Measurements from ENCODE around the gene MAFF.

The MAFF gene

DNA sequence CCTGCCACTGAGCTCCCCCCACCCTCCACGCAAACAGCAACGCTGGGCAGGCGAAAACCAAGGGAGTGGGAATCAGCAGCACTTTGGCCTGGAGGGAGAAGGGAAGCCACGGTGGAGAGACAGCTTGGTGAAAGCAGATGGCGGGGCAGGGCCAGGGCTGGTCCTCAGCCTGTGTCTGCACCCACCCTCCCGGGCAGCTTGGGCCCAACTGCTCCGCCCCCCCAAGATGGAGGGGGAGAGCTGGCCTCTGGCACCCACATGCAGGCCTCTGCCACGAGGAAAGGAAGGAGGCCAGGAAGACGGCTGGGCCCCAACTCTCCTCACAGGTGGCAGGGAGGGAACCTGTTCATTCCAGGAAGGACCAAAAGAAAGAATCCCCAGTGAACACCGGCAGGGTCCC lies 17.8 kb downstream of the MAFF start:
- no peak overlapping the region for H3K4me3 ChIP-seq (ENCODE audit: low read length)
- TF ChIP-seq ZNF274 (IDR thresholded peaks at IDR 0.05; ENCODE audit: low read depth, low read length): no peak

DNA sequence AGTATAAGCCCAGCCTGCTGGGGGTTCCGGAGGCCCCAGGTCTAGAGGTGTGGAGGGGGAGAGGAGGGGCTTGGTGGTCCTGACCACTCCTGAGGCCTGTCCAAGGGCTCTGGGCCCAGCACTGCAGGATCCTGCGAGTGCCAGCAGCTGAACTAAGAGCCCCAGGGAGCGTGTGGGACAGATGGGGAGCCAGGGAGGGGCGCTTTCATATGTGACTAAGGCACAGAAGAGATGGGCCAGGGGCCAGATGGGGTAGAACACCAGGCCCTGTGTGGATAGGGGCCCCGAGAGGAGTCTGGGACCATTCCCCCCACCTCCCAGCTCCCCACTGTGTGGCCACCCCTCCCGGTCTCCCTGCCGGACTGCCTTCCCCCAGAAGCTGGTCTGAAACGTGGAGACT lies 18.4 kb downstream of the MAFF start:
- no peak for TF ChIP-seq ZNF274 (IDR thresholded peaks at IDR 0.05; ENCODE audit: low read depth, low read length)
- no peak overlapping the region for H3K4me3 ChIP-seq (ENCODE audit: low read length)

DNA sequence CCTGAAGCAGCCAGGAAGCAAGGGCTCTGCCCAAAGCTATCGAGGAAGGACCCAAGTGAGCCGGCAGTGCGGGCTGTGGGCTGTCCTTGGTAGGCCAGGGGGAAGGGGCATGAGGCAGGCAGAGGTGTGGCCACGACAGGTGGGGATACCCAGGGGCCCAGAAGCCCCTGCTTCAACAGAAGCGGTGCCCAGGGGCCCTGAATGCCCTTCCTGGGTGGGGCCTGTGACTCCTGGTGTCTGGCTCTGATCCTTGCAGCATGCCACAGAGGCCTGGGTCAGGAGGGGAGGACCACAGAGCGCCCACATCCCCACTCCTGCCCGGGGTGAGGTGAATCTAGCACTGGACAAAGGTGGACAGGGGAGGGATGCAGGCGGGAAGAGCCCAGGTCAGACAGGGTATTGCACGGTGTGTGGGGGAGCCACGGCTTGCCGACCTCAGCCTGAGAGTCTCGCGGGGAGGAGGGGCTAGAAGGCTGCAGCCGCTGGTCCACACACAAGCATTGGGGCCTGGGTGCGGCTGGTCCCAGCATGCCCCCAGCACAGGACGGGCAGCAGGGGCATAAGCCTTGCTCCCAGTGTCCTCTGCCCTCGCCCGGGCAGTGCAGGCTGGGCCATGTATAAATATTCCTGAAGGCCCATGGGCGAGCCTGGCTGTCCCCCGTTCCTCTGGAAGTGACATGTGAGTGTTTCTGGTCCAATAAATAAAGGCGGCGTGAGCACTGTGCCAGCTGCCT lies 19.0 kb downstream of the MAFF start:
- TF ChIP-seq ZNF274 (IDR thresholded peaks at IDR 0.05; ENCODE audit: low read depth, low read length): no peak
- no peak overlapping the region for H3K4me3 ChIP-seq (ENCODE audit: low read length)

DNA sequence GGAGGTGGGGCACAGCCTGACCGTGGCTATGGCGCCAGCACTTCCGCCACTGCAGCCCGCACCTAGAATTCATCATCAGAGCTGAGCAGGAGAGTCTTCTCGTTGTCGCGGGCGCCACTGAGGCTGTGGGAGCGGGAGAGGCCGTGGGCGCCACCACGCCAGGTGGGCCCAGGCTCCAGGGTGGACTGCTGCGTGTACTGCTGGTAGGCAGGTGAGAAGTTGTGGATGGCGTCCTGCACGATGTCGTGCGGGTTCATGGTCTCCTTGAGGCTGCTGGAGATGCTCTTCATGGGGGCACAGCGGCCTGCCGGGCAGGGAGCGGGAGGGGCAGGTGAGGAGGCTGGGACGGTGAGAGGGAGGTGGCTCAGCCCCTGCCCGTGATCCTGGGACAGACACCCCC lies 19.6 kb downstream of the MAFF start:
- no peak overlapping the region for H3K4me3 ChIP-seq (ENCODE audit: low read length)
- no peak for TF ChIP-seq ZNF274 (IDR thresholded peaks at IDR 0.05; ENCODE audit: low read depth, low read length)

DNA sequence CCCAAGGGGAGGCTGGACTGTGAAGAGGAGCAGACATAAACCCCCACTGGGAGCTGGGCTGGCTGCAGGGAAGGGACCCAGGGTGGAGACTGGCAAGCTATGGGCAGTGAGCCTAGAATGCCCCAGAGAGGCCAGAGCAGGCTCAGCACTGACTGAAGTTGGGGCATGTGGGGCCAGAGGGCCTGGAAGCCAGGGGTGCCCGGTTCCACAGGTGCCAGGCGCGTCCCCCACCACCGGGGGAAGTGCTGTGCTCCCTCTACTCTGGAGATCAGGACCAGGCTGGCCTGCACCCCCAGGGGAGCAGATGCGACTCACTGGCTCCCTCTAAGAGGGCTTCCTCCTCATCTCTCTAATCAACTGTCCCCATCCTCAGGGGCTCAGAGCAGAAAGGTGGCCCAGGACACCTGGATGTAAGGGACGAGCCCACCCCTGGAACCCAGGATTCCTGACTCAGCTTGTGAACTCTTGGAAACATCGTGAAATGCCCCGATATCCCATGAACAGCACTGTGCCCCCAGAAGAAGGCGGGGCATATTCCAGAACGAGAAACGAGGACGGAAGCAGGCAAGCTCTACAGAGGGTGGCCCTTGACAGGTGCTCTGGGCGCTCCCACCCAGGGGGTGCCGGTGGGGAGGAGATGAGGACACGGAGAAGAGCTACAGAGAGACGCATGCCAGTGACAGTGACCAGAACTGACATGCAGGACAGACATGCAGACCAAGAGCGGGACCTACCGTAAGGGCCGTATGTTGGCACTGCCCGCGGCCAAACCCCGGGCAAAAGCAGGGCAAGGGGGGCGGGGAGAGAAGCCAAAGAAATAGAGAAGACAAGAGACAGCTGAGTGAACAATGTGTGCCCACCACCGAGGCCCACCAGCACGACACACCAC lies 20.4 kb downstream of the MAFF start:
- no peak overlapping the region for H3K4me3 ChIP-seq (ENCODE audit: low read length)
- TF ChIP-seq ZNF274 (IDR thresholded peaks at IDR 0.05; ENCODE audit: low read depth, low read length): no peak

DNA sequence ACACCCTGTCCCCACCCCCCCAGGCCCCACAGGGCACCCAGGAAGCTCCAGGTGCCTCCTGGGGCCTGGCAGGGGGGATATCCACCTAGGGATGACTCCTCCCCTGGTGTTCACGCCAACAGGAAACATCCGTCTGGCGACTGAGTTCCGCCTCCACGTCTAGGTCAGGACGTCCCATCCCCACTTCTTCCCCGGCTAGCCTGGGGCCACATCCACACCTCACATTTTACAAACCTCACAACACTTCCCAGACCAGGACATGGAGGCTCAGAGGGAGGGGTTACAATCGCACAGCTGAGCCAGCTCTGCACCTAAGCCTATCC lies 21.0 kb downstream of the MAFF start:
- TF ChIP-seq ZNF274 (IDR thresholded peaks at IDR 0.05; ENCODE audit: low read depth, low read length): no peak
- no peak overlapping the region for H3K4me3 ChIP-seq (ENCODE audit: low read length)

DNA sequence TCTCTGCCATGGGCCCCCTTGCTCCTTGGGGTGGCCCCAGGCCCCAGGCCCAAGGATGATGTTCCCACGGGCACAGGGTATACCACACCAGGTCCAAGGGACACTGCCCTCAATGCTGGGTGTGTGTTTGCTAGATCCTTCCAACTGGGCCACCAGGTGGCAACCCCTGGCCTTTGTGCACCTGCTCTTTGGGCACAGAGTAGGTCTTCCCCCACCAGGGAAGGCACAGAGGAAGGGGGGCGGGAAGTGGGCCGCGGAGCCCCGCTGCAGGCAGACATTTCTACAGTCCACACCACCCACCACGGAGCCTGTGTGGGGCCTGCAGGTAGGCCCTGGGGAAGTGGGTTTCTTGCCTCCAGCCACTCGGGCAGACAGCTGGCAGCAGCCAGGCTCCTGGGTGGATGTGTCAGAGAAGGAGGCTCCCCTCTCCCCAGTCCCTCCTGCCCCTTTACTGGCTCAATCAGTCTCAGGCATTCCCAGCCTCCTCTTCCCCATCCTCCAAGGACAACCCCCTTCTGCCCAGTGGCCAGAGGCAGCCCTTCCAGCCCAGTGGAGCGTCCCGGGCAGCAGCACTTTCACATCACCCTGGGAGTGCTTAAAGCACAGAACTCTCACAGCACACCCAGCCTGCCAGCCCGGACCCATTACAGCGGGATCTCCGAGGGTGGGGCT lies 21.6 kb downstream of the MAFF start:
- TF ChIP-seq ZNF274 (IDR thresholded peaks at IDR 0.05; ENCODE audit: low read depth, low read length): no peak
- H3K4me3 ChIP-seq (ENCODE audit: low read length): no peak overlapping the region

DNA sequence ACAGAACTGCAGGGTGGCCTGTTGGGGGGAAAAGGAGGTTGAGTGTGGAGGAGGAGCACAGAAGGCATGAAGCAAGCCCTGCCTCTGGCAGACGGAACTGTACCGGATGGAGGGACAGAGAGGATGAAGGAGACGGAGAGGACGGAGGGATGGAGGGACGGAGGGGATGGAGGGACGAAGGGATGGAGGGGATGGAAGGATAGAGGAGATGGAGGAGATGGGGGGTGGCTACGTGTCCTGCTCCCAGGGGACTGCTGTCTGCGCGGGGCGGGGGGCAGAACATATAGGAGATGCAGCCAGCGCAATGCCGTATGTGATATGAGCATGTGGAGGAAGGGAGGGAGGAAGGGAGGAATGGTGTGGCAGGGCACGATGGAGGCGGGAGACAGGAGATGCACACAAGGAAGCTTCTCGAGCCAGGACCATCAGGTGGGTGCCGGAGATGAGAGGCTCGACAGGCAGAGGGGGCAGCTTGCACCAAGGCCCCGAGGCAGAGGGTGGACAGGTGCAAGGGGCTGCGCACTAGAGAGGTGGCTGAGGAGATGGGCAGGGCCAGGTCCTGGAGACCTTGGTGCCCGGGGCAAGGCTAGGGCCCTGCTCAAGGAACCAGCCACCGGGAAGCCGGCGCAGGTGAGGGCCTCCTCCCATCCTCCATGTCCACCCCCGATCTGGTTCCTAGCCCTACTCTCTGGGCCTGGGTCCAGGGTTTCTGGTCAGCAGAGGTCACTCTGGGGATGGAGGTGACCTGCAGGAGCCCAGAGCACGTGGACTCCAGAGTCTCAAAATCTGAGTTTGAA lies 25.3 kb downstream of the MAFF start:
- no peak overlapping the region for H3K4me3 ChIP-seq (ENCODE audit: low read length)
- TF ChIP-seq ZNF274 (IDR thresholded peaks at IDR 0.05; ENCODE audit: low read depth, low read length): no peak

DNA sequence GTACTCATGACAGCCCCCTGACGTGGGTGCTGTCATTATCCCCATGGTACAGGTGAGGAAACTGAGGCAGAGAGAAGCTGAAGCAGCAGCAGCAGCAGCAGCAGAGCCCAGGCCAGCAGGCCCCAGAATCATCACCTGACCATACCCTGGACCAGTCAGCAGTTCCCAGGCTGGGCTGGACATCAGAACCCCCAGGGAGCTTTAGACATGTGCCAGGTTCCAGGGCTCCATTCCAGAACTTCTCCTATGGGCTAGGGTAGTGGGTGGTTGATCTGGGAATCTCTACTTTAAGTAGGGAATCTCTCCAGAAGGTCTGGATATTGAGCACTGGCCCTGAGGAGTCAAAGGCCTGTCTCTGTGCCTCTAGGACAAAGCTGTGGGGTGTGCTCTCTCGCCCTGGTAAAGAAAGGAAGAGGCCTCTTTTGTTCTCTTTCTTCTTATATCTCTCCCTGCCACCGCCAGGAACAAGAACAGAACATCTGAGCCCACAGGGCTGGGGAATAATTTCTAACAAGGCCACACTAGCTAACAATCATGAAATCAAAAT lies 26.6 kb downstream of the MAFF start:
- H3K4me3 ChIP-seq (ENCODE audit: low read length): no peak overlapping the region
- no peak for TF ChIP-seq ZNF274 (IDR thresholded peaks at IDR 0.05; ENCODE audit: low read depth, low read length)

DNA sequence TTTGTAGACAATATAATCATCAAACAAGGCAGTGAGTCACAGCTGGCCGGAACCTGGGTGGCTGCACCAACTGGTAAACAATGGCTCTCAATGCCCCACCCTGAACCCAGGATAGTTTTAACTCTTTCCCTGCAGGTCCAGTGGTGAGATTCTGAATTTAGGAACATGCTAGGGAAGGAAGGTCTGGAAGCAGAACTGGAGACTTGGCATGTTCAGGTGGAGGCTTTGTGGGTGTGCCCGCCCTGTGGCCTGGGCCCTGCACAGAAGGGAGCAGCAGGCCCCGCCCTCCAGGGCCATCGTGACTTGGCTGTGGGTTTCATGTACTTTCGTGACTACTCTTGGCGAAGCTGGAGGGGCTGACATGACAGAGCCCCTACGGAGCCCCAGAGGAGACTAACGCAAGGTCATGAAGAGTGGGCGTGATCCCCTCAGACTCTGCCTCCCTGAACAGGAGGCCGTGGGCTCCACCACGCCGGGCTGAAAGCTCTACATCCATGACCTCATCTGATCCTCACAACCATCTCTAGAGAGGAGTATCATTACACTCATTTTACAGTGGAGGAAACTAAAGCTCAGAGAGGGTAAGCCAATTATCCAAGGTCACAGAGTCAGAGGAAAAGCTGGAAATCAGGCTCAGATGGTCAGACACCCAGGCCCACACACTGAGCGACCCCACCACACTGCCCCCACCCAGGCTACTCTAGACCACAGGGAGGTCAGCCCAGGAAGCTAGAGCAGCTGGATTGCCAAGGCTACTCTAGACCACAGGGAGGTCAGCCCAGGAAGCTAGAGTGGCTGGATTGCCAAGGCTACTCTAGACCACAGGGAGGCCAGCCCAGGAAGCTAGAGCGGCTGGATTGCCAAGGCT lies 27.3 kb downstream of the MAFF start:
- no peak overlapping the region for H3K4me3 ChIP-seq (ENCODE audit: low read length)

DNA sequence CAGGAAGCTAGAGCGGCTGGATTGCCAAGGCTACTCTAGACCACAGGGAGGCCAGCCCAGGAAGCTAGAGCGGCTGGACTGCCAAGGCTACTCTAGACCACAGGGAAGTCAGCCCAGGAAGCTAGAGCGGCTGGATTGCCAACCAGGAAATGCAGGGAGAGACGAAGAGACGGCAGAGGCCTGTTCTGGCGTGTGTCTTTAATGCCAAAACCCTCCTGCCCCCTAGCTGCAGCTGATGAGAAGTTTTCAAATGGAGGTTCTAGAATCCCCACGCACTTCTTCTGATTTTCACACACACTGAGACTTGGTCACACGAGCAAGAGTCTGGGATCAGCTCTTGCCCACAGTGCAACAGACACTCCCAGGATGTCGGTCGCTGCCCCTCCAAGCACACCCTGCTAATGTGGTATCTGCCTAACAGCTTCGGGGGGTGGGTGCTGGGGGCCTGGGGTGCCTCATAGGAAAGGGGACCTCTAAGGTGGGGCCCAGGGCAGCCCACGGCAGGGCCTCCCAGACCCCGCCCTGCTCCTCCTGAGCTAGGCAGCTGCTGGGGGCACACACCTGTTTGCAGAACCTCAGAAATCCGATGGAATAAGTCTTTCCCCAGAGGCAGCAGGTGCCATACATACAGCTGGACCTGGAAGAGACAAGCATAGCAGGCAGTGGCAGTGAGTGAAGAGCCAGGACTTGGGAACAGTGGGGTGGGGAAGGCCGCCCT lies 28.5 kb downstream of the MAFF start:
- TF ChIP-seq ZNF274 (IDR thresholded peaks at IDR 0.05; ENCODE audit: low read depth, low read length): no peak
- H3K4me3 ChIP-seq (ENCODE audit: low read length): no peak overlapping the region

More for the DNA sequence above, 27.3 kb downstream of the MAFF start:
- no peak for TF ChIP-seq ZNF274 (IDR thresholded peaks at IDR 0.05; ENCODE audit: low read depth, low read length)

DNA sequence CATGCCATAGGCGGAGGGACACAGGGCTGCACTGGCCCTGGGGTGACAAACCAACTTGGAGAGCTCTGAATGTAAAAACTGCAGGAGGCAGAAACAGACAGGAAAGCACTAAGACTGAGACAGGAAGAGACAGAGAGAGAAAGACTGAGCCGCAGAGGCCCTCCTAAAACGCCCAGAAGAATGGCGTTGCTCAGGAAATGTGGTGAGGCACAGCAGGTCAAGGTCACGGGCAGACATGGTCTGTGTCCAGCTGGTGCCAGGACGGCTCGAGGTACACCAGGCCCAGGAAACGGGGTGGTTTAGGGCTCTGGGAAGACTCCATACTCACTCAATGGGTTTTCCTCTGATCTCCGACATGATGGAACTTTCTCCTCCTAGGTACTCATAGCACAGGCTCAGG lies 29.1 kb downstream of the MAFF start:
- no peak overlapping the region for H3K4me3 ChIP-seq (ENCODE audit: low read length)
- no peak for TF ChIP-seq ZNF274 (IDR thresholded peaks at IDR 0.05; ENCODE audit: low read depth, low read length)

Measured in GM08714 (cell line).